NCI-H524 treated with DMSO at 0.1 percent for 48 hours (cell line): ENCODE results near the gene SMIM30.
"Not testable (repeated sequence)": the region's sequence is repeated elsewhere in the genome, so short reads cannot be mapped to it uniquely, and the experiment has no call there.

Source experiments
- DNase-seq: peaks from one replicate; lab custom pipeline; 2025; lab: John Stamatoyannopoulos, UW

SMIM30 gene

GRCh38 chr7:113118074-113118959, at the start of gene SMIM30:
Gene SMIM30 (minus strand): TSS chr7:113118554. CDS start chr7:113117578, 976 bp downstream.
- peak; percentile 76 for DNase-seq

GRCh38 chr7:113166176-113166575, 47.8 kb upstream of the SMIM30 start:
- not testable (repeated sequence) for DNase-seq

GRCh38 chr7:113161050-113161449, 42.7 kb upstream of the SMIM30 start:
- no peak for DNase-seq

- no peak for DNase-seq
These were observed 41.5 kb upstream of the SMIM30 start for GRCh38 chr7:113159746-113160339.

- DNase-seq: no peak
These were observed 40.4 kb upstream of the SMIM30 start for GRCh38 chr7:113158756-113159155.

- DNase-seq: no peak
These were observed 35.8 kb upstream of the SMIM30 start for GRCh38 chr7:113154117-113154516.

GRCh38 chr7:113144817-113145216, 26.5 kb upstream of the SMIM30 start:
- DNase-seq: no peak

GRCh38 chr7:113143486-113144257, 25.3 kb upstream of the SMIM30 start:
- no peak for DNase-seq

- no peak for DNase-seq
These were observed 24.2 kb upstream of the SMIM30 start for GRCh38 chr7:113142385-113143119.

- DNase-seq: no peak
These were observed 23.4 kb upstream of the SMIM30 start for GRCh38 chr7:113141803-113142202.

GRCh38 chr7:113140956-113141355, 22.6 kb upstream of the SMIM30 start:
- DNase-seq: no peak

- no peak for DNase-seq
These were observed 18.9 kb upstream of the SMIM30 start for GRCh38 chr7:113137241-113137640.

GRCh38 chr7:113134025-113134424, 15.7 kb upstream of the SMIM30 start:
- DNase-seq: no peak

GRCh38 chr7:113131367-113131766, 13.0 kb upstream of the SMIM30 start:
- DNase-seq: no peak

GRCh38 chr7:113128031-113128430, 9.7 kb upstream of the SMIM30 start:
- DNase-seq: no peak

GRCh38 chr7:113125728-113126127, 7.4 kb upstream of the SMIM30 start:
- DNase-seq: no peak

- peak; percentile 0 for DNase-seq
These were observed 4.4 kb upstream of the SMIM30 start for GRCh38 chr7:113122744-113123143.

GRCh38 chr7:113120647-113121046, 2.3 kb upstream of the SMIM30 start:
- DNase-seq: no peak

GRCh38 chr7:113119429-113119828, 1.1 kb upstream of the SMIM30 start:
- DNase-seq: no peak

- DNase-seq: not testable (repeated sequence)
These were observed 980 bp downstream of the SMIM30 start for GRCh38 chr7:113117374-113117774.

- DNase-seq: no peak
These were observed 4.4 kb downstream of the SMIM30 start for GRCh38 chr7:113113912-113114311.

- DNase-seq: no peak
These were observed 8.6 kb downstream of the SMIM30 start for GRCh38 chr7:113109718-113110117.
